ENCODE results near the gene RDH16.

- TF ChIP-seq CTCF (IDR thresholded peaks at IDR 0.05) (no peak), POLR2A (IDR thresholded peaks at IDR 0.05) (no peak)
Observed at GRCh38 chr12:56914724-56915123, 42.7 kb downstream of the RDH16 start.
